ENCODE results near the gene UPF3A.
A peak's percentile ranks its signal among the peaks of the same experiment; 100 is the strongest.
"Not testable (repeated sequence)": the region's sequence is repeated elsewhere in the genome, so short reads cannot be mapped to it uniquely, and the experiment has no call there.

The UPF3A gene

GRCh38 chr13:114309086-114309485 lies 27.7 kb downstream of the UPF3A start:
- no peak for DNase-seq

GRCh38 chr13:114309806-114310410 lies 28.5 kb downstream of the UPF3A start:
- no peak for DNase-seq

- no peak for DNase-seq
Observed at GRCh38 chr13:114310956-114311355, 29.6 kb downstream of the UPF3A start.

- DNase-seq = no peak
Observed at GRCh38 chr13:114311387-114311786, 30.0 kb downstream of the UPF3A start.

GRCh38 chr13:114311908-114312307 lies 30.5 kb downstream of the UPF3A start:
- no peak for DNase-seq

GRCh38 chr13:114313061-114313860 lies 31.9 kb downstream of the UPF3A start:
- DNase-seq = no peak

- peak; percentile 96 for DNase-seq
Observed at GRCh38 chr13:114314074-114314912, 32.9 kb downstream of the UPF3A start, which contains the start of gene CHAMP1. Gene CHAMP1, plus strand, starts transcription at chr13:114314503. Its CDS starts 9,340 bp downstream, at chr13:114323843.

GRCh38 chr13:114315074-114315785 lies 33.8 kb downstream of the UPF3A start:
- DNase-seq = no peak

GRCh38 chr13:114318624-114319023 lies 37.2 kb downstream of the UPF3A start:
- no peak for DNase-seq

- no peak for DNase-seq
Observed at GRCh38 chr13:114319441-114319913, 38.1 kb downstream of the UPF3A start.

- DNase-seq = no peak
Observed at GRCh38 chr13:114320065-114320464, 38.7 kb downstream of the UPF3A start.

- no peak for DNase-seq
Observed at GRCh38 chr13:114321256-114321655, 39.9 kb downstream of the UPF3A start.

GRCh38 chr13:114323349-114323748 lies 41.9 kb downstream of the UPF3A start:
- no peak for DNase-seq

- no peak for DNase-seq
Observed at GRCh38 chr13:114324334-114324733, 42.9 kb downstream of the UPF3A start.

- no peak for DNase-seq
Observed at GRCh38 chr13:114325729-114326128, 44.3 kb downstream of the UPF3A start.

GRCh38 chr13:114328034-114328433 lies 46.6 kb downstream of the UPF3A start:
- no peak for DNase-seq

- DNase-seq = no peak
Observed at GRCh38 chr13:114328595-114328994, 47.2 kb downstream of the UPF3A start.

- no peak for DNase-seq
Observed at GRCh38 chr13:114330086-114330485, 48.7 kb downstream of the UPF3A start.

GRCh38 chr13:114333881-114334280 lies 52.5 kb downstream of the UPF3A start:
- DNase-seq = not testable (repeated sequence)

- no peak for DNase-seq
Observed at GRCh38 chr13:114334305-114335053, 53.1 kb downstream of the UPF3A start.

GRCh38 chr13:114336457-114336856 lies 55.1 kb downstream of the UPF3A start:
- DNase-seq = not testable (repeated sequence)

- no peak for DNase-seq
Observed at GRCh38 chr13:114338959-114339358, 57.6 kb downstream of the UPF3A start.

Data from NCI-H1105 treated with DMSO at 0.1 percent for 48 hours (cell line).